Thoracic aorta (tissue), 2 donors: ENCODE measurements around the gene HPS4. TPM values are rescaled to one million over a fixed set of nuclear protein-coding genes. Genes with fewer than 3 reads are reported as not detected.
"Not testable (repeated sequence)": the region's sequence is repeated elsewhere in the genome, so short reads cannot be mapped to it uniquely, and the experiment has no call there.

ENCODE experiments used
- ATAC-seq: fragments of 150-250 bp; one replicate; pipeline ENCODE4 v1.8.0; 2017; ENCODE audit warnings: low read depth; ENCODE audit not compliant: insufficient number of reproducible peaks, low FRiP score
- DNase-seq: peaks from one replicate; pipeline ENCODE4 v3.0.0-alpha.2; 2020; ENCODE audit warnings: low spot score
- H3K27ac ChIP-seq, 2 donors: fragments of 200-600 bp; sonication (generic); 1 replicate in 1 of 2; 2 replicates in 1 of 2; pipeline ENCODE4 v1.5.1; 2016; ENCODE audit warnings: mild to moderate bottlenecking in 2 of 2, moderate library complexity in 2 of 2
- H3K27me3 ChIP-seq: fragments of 200-600 bp; sonication (generic); replicated peaks from 2 replicates; pipeline ENCODE4 v1.6.0; 2016; ENCODE audit warnings: mild to moderate bottlenecking; ENCODE audit not compliant: insufficient read depth
- H3K36me3 ChIP-seq: fragments of 200-600 bp; sonication (generic); one replicate; pipeline ENCODE4 v1.5.1; 2016
- H3K4me1 ChIP-seq, 2 donors: fragments of 200-600 bp; sonication (generic); 1 replicate in 1 of 2; 2 replicates in 1 of 2; pipeline versions ENCODE4 v1.5.1 to v1.6.0; 2016; ENCODE audit warnings: low read depth in 2 of 2, mild to moderate bottlenecking in 1 of 2; ENCODE audit not compliant: control insufficient read depth in 1 of 2
- H3K4me3 ChIP-seq: fragments of 200-600 bp; sonication (generic); 2 replicates; pipeline ENCODE4 v1.5.1; 2016; ENCODE audit warnings: mild to moderate bottlenecking
- H3K9me3 ChIP-seq: fragments of 200-600 bp; sonication (generic); 2 replicates; pipeline ENCODE4 v1.5.1; 2016
- CTCF ChIP-seq: fragments of 200-600 bp; sonication (generic); IDR thresholded peaks from one replicate; pipeline ENCODE4 v1.5.1; 2019; ENCODE audit warnings: antibody characterized with exemption
- total RNA-seq, 2 donors: library from RNA; depleted of rRNA; stranded (reverse); fragments of >200 nt; gene quantifications; one replicate each; pipeline versions ENCODE4 v1.1.0 to v1.2.3, GENCODE V29; 2016

The HPS4 gene
- total RNA-seq, result 10 to 100 TPM; 26.5 to 27.8 TPM

- H3K36me3 ChIP-seq, result peaks cover under 1% of the 10 kb centered on the region
- H3K9me3 ChIP-seq, result no peaks in the 10 kb centered on the region
- TF ChIP-seq CTCF, result no peak
- no peaks in the 10 kb centered on the region for H3K27me3 ChIP-seq
- H3K27ac ChIP-seq, result peak within 1 kb of the TSS; percentile 78 to 85
- peak within 1 kb of the TSS; percentile 77 for H3K4me3 ChIP-seq
- ATAC-seq (peak; percentile 65), DNase-seq (peak; percentile 67)
- H3K4me1 ChIP-seq, result peaks cover 23 to 58% of the 10 kb centered on the region in 2 donors
Observed at GRCh38 chr22:26483439-26484359, at the start of gene HPS4, which contains the start of gene SRRD. Gene HPS4, minus strand, starts transcription at chr22:26483783. Its CDS starts 2,021 bp downstream, at chr22:26481762. Gene SRRD, plus strand, starts transcription at chr22:26483877. Its CDS starts 14 bp downstream, at chr22:26483891.

- no peak for TF ChIP-seq CTCF
- Histone ChIP-seq H3K4me3 (no peak overlapping the region), H3K36me3 (peaks cover 4% of the 10 kb centered on the region), H3K27ac (peak overlapping the region; percentile 50 to 56), H3K27me3 (no peaks in the 10 kb centered on the region), H3K9me3 (no peaks in the 10 kb centered on the region), H3K4me1 (peaks cover 11 to 31% of the 10 kb centered on the region in 2 donors)
- no peak for DNase-seq
- ATAC-seq, result no peak
Observed at GRCh38 chr22:26529345-26529744, 45.8 kb upstream of the HPS4 start.

- Histone ChIP-seq H3K4me1 (peaks cover 11 to 31% of the 10 kb centered on the region in 2 donors), H3K27ac (peak overlapping the region; percentile 47 to 56)
- not testable (repeated sequence) for H3K36me3 ChIP-seq, H3K4me3 ChIP-seq, H3K27me3 ChIP-seq, ATAC-seq, DNase-seq, H3K9me3 ChIP-seq
Observed at GRCh38 chr22:26528518-26528917, 44.9 kb upstream of the HPS4 start.

- no peaks in the 10 kb centered on the region for H3K27me3 ChIP-seq
- H3K9me3 ChIP-seq, result no peaks in the 10 kb centered on the region
- H3K4me1 ChIP-seq, result peaks cover 11 to 31% of the 10 kb centered on the region in 2 donors
- peak overlapping the region; percentile 47 to 56 for H3K27ac ChIP-seq
- H3K4me3 ChIP-seq, result no peak overlapping the region
- ATAC-seq, result peak; percentile 40
- TF ChIP-seq CTCF, result no peak
- H3K36me3 ChIP-seq, result peaks cover 4% of the 10 kb centered on the region
- DNase-seq, result no peak
Observed at GRCh38 chr22:26527574-26528465, 44.2 kb upstream of the HPS4 start.

GRCh38 chr22:26527167-26527566 lies 43.6 kb upstream of the HPS4 start:
- no peak for ATAC-seq
- TF ChIP-seq CTCF, result no peak
- Histone ChIP-seq H3K4me3 (no peak overlapping the region), H3K36me3 (peaks cover 4% of the 10 kb centered on the region), H3K27me3 (no peaks in the 10 kb centered on the region), H3K4me1 (peaks cover 11 to 31% of the 10 kb centered on the region in 2 donors), H3K27ac (peak overlapping the region; percentile 16 to 56), H3K9me3 (no peaks in the 10 kb centered on the region)
- no peak for DNase-seq
